Measurements from ENCODE around the gene HLA-DOA.

HLA-DOA gene

DNA sequence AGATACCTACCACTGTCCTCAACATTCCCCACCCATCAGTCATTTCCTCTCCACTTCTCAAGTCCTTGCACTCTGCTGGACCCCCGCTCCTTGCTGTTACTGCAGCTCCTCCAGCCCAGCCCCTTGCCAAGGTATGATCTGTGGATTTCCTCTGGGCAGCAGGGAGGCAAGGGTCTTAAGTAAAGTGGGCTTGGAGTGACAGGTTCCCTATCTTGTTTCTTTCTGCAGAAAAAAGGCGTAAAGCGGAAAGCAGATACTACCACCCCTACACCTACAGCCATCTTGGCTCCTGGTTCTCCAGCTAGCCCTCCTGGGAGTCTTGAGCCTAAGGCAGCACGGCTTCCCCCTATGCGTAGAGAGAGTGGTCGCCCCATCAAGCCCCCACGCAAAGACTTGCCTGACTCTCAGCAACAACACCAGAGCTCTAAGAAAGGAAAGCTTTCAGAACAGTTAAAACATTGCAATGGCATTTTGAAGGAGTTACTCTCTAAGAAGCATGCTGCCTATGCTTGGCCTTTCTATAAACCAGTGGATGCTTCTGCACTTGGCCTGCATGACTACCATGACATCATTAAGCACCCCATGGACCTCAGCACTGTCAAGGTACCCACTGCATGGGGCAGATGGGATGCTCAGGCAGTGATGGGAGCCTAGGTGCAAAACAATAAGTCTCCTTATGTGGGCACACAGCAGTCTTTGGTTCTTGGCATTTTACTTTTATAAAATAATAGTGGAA, 32.9 kb downstream of the HLA-DOA start:
- Mint-ChIP-seq H3K9me3 (ENCODE audit: low read depth) (no peaks in the 10 kb centered on the region), H3K36me3 (peaks cover 28% of the 10 kb centered on the region), H3K4me3 (peak overlapping the region; percentile 95), H3K27ac (peak overlapping the region; percentile 82), H3K27me3 (no peaks in the 10 kb centered on the region), H3K4me1 (ENCODE audit: low read depth) (peaks cover 39% of the 10 kb centered on the region)

DNA sequence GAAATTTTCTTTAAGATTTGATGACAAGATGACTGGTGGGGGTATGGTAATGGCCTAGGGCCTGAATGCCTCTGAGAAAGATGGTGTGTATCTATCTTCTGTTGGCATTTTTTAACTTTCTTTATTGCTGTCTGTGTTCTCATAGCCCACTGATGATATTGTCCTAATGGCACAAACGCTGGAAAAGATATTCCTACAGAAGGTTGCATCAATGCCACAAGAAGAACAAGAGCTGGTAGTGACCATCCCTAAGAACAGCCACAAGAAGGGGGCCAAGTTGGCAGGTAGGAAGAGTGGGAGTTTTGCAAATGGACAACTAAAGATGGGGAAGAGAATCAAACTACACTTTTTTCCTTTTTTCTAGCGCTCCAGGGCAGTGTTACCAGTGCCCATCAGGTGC, 33.5 kb downstream of the HLA-DOA start:
- peak overlapping the region; percentile 82 for H3K27ac Mint-ChIP-seq
- H3K9me3 Mint-ChIP-seq (ENCODE audit: low read depth): no peaks in the 10 kb centered on the region
- H3K36me3 Mint-ChIP-seq: peaks cover 31% of the 10 kb centered on the region
- H3K4me1 Mint-ChIP-seq (ENCODE audit: low read depth): peaks cover 39% of the 10 kb centered on the region
- H3K4me3 Mint-ChIP-seq: peak overlapping the region; percentile 95
- H3K27me3 Mint-ChIP-seq: no peaks in the 10 kb centered on the region

DNA sequence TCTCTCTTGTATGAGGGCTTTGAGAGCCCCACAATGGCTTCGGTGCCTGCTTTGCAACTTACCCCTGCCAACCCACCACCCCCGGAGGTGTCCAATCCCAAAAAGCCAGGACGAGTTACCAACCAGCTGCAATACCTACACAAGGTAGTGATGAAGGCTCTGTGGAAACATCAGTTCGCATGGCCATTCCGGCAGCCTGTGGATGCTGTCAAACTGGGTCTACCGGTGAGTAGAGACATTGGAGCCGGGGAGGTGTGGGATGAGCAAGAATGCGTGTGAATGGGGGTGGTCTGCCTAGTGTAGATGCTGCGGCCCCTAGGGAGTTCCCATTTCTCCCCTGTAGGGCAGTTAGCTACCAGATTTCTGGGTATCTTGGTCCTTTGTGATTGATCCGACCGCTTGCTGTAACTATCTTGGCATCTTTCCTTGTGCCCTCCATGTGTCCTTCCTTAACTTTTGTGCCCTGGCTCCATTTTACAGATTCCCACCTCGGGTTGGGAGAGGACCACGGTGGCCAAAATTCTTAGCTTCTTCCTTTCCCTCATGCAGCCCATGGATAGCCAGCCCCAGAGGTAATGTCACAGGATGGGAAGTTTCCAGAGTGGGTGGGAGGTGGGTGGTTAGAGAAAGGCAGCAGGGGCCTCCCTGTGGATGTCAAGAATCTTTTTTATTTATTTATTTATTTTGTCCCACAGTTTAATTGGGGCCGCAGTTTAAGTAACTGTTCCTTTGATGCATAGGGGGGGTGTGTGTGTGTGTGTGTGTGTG, 34.7 kb downstream of the HLA-DOA start:
- Mint-ChIP-seq H3K36me3 (peaks cover 31% of the 10 kb centered on the region), H3K4me1 (ENCODE audit: low read depth) (peaks cover 35% of the 10 kb centered on the region), H3K27ac (peak overlapping the region; percentile 82), H3K9me3 (ENCODE audit: low read depth) (no peaks in the 10 kb centered on the region), H3K4me3 (peak overlapping the region; percentile 95), H3K27me3 (no peaks in the 10 kb centered on the region)

DNA sequence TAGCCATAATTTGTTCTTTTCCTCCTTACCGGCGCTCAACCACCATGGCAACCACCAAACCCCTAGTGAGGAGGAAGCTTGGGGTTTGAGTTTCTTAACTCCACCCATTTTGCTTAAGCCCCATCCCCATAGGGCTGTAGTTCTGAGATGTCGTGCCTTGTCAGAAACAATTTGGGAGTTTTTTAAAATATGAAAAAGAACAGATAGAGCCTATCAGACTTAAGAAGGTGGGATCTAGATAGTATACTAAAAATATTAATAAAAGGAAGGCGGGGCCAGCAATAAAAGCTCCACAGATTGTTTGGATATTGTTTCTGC, 35.4 kb downstream of the HLA-DOA start:
- Mint-ChIP-seq H3K36me3 (peaks cover 31% of the 10 kb centered on the region), H3K4me1 (ENCODE audit: low read depth) (peaks cover 35% of the 10 kb centered on the region)

DNA sequence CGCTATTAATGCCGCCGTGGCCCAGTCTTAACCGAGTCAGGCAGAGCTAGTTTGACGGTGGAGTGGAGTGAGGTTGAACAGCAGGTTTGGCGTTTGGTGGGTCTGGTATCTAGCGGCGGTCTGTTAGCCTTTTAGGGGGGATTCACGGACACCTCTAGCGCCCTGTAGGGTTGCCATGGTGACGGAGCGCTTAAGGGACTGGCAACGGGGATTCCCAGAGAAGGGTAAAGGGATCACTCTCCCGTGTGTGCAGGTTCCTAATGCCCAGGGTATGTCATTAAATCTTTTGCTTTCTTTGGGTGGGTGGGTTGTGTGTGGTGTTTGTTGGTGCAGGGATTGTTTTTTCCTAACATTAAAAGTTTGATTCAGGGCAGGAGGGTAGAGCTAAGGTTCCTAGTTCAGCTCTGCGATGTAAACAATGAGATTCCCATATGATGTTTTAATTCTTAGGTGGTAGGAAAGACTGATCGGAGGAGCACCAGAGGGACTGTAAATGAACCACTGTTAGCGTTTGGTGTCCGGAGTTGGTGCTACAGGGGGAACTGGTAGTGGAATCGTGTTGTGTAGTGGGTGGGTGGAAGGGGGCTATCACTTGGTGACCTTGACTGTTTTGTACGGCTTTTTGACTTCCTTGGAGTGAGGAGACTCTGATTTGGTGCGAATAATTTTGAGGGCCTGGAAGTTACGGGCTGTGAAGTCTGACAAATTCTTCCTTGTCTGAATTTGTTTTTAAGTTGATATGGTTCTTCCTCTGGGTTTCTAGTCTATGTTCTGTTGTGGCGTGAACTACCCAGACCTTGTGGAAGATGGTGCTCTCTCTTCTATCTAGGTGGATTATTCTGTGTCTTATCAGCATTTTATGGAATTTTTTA, 36.0 kb downstream of the HLA-DOA start:
- Mint-ChIP-seq H3K36me3 (peaks cover 31% of the 10 kb centered on the region), H3K27me3 (no peaks in the 10 kb centered on the region), H3K27ac (peak overlapping the region; percentile 100), H3K4me3 (peak overlapping the region; percentile 95), H3K9me3 (ENCODE audit: low read depth) (no peaks in the 10 kb centered on the region), H3K4me1 (ENCODE audit: low read depth) (peaks cover 31% of the 10 kb centered on the region)

More for the DNA sequence above, 35.4 kb downstream of the HLA-DOA start:
- H3K27me3 Mint-ChIP-seq: no peaks in the 10 kb centered on the region
- H3K4me3 Mint-ChIP-seq: peak overlapping the region; percentile 95
- no peaks in the 10 kb centered on the region for H3K9me3 Mint-ChIP-seq (ENCODE audit: low read depth)
- H3K27ac Mint-ChIP-seq: peak overlapping the region; percentile 100

DNA sequence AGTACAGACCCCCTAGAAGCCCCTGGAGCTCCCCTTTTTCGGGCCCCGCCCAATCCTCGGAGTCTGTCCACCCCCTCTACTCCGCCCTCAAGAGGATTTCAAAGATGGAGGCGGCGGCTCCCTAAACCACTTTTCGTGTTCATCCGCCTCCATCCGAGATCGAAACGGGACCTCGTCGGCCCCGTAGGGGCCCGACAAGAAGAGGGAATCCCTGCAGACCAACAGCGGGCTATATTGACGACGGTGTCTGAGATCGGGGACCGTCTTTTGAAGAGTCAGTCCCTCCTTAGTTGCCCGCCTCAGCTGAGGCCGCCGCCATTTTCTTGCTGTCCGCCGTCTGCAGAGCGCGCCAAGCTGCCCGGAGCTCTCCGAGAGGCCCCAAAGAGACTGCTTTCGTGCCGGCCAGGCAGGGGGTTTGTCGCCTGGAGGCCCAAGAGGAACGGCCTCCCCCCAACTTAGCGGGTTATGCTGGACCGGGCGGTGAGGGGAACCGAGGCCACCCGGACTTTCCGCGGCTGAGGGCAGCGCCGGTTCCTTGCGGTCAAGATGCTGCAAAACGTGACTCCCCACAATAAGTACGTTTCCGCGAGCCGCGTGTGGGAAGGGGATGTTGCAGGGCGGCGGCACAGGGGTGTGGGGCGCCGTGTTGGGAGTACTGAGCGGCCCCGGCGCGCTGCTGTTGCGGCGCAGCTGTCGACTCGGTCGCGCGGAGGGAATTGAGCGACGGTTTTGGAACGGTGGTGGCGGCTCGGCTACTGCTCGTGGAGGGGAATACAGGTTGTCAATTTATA, 36.8 kb downstream of the HLA-DOA start:
- peak overlapping the region; percentile 95 for H3K4me3 Mint-ChIP-seq
- peak overlapping the region; percentile 100 for H3K27ac Mint-ChIP-seq
- peaks cover 26% of the 10 kb centered on the region for H3K4me1 Mint-ChIP-seq (ENCODE audit: low read depth)
- H3K27me3 Mint-ChIP-seq: no peaks in the 10 kb centered on the region
- H3K36me3 Mint-ChIP-seq: peaks cover 31% of the 10 kb centered on the region
- no peaks in the 10 kb centered on the region for H3K9me3 Mint-ChIP-seq (ENCODE audit: low read depth)

DNA sequence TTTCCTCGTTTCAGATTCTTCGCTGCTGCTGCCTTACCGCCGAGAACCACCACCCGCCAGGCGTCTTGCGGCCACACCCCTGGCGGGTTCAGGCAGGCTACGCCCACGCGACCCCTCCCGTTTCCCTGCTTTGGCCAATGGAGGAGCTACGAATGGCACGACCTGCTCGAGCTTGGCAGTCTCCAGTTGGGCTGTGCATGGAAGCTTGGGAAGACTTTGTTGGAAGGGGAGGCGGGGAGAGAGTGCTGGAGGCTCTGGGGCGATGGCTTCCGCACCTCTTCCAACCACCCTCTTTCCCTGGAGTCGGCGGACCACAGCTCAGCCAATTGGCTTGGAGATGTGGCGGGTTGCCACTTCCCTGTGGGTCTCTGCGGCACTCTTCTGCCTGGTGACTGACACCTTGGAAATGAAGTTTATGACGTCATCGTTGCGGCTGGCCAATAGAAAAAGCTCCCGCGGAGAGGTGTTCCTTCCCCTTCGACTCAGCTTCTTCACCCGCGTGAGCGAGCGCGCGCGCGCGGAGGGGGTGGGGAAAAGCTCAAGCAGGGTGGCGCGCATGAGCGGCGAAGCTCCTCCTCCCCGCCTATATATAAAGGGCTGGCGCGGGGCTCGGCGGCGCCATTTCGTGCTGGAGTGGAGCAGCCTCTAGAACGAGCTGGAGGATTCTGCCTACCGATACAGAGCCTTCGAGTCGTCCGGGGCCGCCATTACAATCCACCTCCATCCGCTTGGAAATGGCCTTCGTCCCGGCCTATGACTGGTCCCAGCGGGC, 37.6 kb downstream of the HLA-DOA start:
- Mint-ChIP-seq H3K27ac (peak overlapping the region; percentile 100), H3K9me3 (ENCODE audit: low read depth) (no peaks in the 10 kb centered on the region), H3K27me3 (no peaks in the 10 kb centered on the region), H3K4me3 (peak overlapping the region; percentile 95), H3K4me1 (ENCODE audit: low read depth) (peaks cover 27% of the 10 kb centered on the region), H3K36me3 (peaks cover 29% of the 10 kb centered on the region)

DNA sequence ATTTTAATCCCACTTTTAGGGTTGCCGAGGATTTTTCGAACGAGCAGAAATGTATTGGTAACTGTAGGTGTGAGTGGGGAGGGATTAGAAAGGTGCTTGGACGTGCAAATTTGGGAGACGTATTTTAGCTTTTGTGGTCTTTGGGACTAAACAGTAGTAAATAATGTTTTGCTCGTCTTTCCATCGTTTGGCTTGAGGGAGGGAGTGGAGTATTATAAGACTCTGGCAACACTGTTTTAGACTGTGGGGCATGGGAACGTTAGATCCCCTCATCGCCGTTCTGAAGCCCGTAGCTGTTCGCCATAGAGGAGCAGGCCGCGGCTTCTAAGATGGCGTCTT, 38.2 kb downstream of the HLA-DOA start:
- H3K27ac Mint-ChIP-seq: peak overlapping the region; percentile 100
- peaks cover 25% of the 10 kb centered on the region for H3K36me3 Mint-ChIP-seq
- H3K4me1 Mint-ChIP-seq (ENCODE audit: low read depth): peaks cover 27% of the 10 kb centered on the region
- peak overlapping the region; percentile 95 for H3K4me3 Mint-ChIP-seq
- no peaks in the 10 kb centered on the region for H3K9me3 Mint-ChIP-seq (ENCODE audit: low read depth)
- H3K27me3 Mint-ChIP-seq: no peaks in the 10 kb centered on the region

DNA sequence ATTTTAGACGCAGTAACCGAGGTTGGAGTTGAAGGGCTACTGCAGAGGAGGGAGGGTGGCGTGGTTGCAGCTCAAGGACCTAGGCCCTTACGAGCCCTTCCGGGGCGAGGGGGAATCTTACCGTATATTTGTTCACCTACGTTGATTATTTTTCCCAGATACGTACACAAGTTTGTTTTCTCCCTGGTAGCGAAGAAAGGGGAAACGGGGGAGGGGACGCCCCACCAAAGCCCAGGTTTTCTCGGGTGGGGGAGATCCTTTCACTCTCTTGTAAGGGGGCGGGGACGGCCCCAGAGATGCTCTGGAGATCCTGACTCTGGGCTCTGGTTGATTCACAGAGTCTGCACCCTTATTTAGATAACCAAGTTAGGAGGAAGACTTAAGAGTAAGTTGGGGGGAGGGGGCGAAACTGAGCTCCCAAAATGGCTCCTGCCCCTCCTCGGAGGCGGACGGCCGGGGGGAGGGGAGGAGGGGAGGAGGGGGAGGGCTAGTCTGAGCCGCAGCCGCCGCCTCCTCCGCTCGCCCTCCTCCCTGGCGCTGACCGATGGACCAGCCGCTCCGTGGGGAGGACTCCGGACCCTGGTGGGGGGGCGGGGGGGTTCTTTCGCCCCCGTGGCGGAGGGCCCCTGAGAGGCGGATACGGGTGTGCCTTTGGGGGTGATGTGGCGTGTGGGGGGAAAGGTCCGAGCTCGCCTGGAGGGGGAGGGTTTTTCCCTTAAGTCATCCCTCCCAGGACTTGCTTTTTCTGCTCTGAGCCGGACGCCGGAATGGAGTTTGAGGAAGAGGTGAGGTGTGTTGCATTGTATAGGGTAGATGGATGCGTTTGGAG, 38.8 kb downstream of the HLA-DOA start:
- no peaks in the 10 kb centered on the region for H3K9me3 Mint-ChIP-seq (ENCODE audit: low read depth)
- H3K4me3 Mint-ChIP-seq: peak overlapping the region; percentile 98
- peak overlapping the region; percentile 100 for H3K27ac Mint-ChIP-seq
- peaks cover 27% of the 10 kb centered on the region for H3K4me1 Mint-ChIP-seq (ENCODE audit: low read depth)
- H3K27me3 Mint-ChIP-seq: no peaks in the 10 kb centered on the region
- H3K36me3 Mint-ChIP-seq: peaks cover 20% of the 10 kb centered on the region

DNA sequence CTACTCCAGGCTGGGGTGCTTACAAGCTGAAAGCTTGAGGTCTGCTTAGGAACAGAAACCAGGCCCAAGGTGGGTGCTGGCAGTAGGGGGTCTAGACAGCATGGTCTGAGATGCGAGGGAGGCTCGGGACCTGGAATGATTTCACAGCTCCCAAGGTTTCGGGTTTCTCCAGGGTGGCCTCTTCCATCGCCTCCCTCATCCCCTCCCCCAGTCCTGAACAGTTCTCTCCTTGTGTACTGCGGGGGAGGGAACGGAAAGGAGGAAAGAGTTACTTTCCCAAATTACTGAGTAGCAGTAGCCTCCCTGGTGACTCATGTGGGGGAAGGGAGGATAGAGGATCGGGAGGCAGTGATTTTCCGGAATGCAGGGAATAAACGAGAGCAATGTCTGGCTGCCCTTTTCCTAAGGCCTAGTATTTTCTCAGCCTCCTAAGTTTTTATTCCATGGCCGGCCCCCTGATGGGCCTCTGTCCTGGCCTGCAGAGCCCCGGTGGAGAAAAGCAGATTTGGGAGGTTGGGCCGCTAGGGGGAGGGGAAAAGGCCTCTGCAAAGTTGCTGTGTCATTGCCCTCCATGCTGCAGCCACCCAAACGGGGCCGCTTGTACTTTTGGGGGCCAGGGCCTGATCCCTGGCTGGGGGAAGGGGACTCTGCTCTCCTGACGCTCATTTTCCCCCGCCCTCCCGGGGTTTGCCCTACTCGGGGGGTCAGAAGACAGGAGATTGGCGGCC, 39.5 kb downstream of the HLA-DOA start:
- Mint-ChIP-seq H3K36me3 (peaks cover 16% of the 10 kb centered on the region), H3K4me1 (ENCODE audit: low read depth) (peaks cover 29% of the 10 kb centered on the region), H3K9me3 (ENCODE audit: low read depth) (no peaks in the 10 kb centered on the region), H3K4me3 (peak overlapping the region; percentile 98), H3K27ac (peak overlapping the region; percentile 100), H3K27me3 (no peaks in the 10 kb centered on the region)

DNA sequence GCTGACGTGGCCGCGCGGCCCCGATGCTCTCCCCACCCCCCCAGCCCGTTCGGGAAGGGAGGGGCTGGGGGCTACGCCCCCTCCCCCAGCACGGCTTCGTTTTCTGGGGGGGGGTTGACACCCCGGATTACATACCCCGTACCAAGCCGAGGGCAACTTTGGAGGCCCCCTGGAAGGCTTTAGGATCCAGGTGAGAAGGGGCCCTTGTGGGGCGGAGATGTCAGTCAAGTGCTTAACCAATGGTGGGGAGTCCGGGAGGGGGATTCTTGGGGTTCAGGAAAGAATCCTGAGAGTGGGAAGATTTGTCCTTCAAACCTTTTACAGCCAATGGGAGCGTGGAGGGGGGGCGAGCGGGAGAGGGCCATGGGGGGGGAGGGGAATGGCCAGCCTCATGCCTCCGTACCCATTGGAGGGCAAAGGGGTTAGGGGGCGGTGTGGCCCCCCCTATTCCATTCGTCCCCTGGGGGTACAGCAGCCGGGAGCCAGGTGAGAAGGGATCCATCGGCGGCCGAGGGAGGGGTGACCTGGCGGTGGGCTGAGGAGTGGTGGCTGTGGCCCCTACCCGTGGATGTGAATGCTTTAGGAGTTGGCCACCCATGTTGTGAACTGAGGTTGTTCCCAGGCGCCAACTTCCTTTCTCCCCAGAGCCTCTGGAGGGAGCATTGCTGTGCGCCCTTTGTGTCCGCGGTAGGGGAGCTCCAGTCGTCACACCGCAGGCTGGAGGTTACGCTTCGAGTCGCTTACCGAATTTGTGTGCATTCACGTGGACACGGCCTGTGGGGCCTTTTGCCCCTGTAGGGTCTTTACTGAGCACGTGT, 40.3 kb downstream of the HLA-DOA start:
- Mint-ChIP-seq H3K27ac (peak overlapping the region; percentile 100), H3K4me3 (peak overlapping the region; percentile 98), H3K36me3 (peaks cover 15% of the 10 kb centered on the region), H3K27me3 (no peaks in the 10 kb centered on the region), H3K4me1 (ENCODE audit: low read depth) (peaks cover 33% of the 10 kb centered on the region), H3K9me3 (ENCODE audit: low read depth) (no peaks in the 10 kb centered on the region)
